H9 (cell line): ENCODE data around the gene AP4E1. TPM values are rescaled to one million over a fixed set of nuclear protein-coding genes. Genes with fewer than 3 reads are reported as not detected.

Experiments
- DNase-seq: peaks from one replicate; pipeline ENCODE4 v3.0.0-alpha.2; 2017
- H2AFZ ChIP-seq: one replicate; pipeline ENCODE4 v1.6.1; 2013; ENCODE audit warnings: mild to moderate bottlenecking, low read length, control low read depth, moderate library complexity
- H2AK5ac ChIP-seq: 2 replicates; pipeline ENCODE4 v1.6.1; 2013; ENCODE audit warnings: low read length, control low read depth, mixed read lengths; ENCODE audit not compliant: insufficient read length
- H2BK120ac ChIP-seq: one replicate; pipeline ENCODE4 v1.6.1; 2013; ENCODE audit warnings: low read depth, mild to moderate bottlenecking, low read length, control low read depth, inconsistent platforms; ENCODE audit not compliant: poor library complexity, severe bottlenecking
- H2BK12ac ChIP-seq: 2 replicates; pipeline ENCODE4 v1.6.1; 2013; ENCODE audit warnings: low read length, control low read depth, mixed read lengths, low read depth; ENCODE audit not compliant: insufficient read length
- H2BK15ac ChIP-seq: 2 replicates; pipeline ENCODE4 v1.6.1; 2013; ENCODE audit warnings: low read depth, low read length, control low read depth
- H2BK20ac ChIP-seq: one replicate; pipeline ENCODE4 v1.6.1; 2013; ENCODE audit warnings: low read depth, mild to moderate bottlenecking, low read length, control low read depth, inconsistent platforms; ENCODE audit not compliant: poor library complexity, severe bottlenecking
- H2BK5ac ChIP-seq: 2 replicates; pipeline ENCODE4 v1.6.1; 2013; ENCODE audit warnings: low read length, control low read depth, mixed read lengths; ENCODE audit not compliant: insufficient read length
- H3K14ac ChIP-seq: 2 replicates; pipeline ENCODE4 v1.6.1; 2013; ENCODE audit warnings: low read length, control low read depth; ENCODE audit not compliant: insufficient read depth
- H3K18ac ChIP-seq: 2 replicates; pipeline ENCODE4 v1.6.1; 2013; ENCODE audit warnings: low read depth, mild to moderate bottlenecking, mixed read lengths, low read length, control low read depth; ENCODE audit not compliant: insufficient read length
- H3K23ac ChIP-seq: 2 replicates; pipeline ENCODE4 v1.6.1; 2013; ENCODE audit warnings: low read length, control low read depth, mixed read lengths, low read depth; ENCODE audit not compliant: insufficient read length
- H3K23me2 ChIP-seq: 2 replicates; pipeline ENCODE4 v1.6.1; 2013; ENCODE audit warnings: low read depth, mild to moderate bottlenecking, mixed read lengths, low read length, control low read depth; ENCODE audit not compliant: insufficient read length, poor library complexity, severe bottlenecking
- H3K27ac ChIP-seq: 2 replicates; pipeline ENCODE4 v1.5.1; 2013; ENCODE audit warnings: low read length, control low read depth, mixed read lengths, low read depth; ENCODE audit not compliant: insufficient read length
- H3K27me3 ChIP-seq: 2 replicates; pipeline ENCODE4 v1.6.1; 2013; ENCODE audit warnings: low read length, control low read depth, inconsistent platforms; ENCODE audit not compliant: insufficient read depth
- H3K4ac ChIP-seq: 2 replicates; pipeline ENCODE4 v1.6.1; 2013; ENCODE audit warnings: low read depth, mild to moderate bottlenecking, control low read depth, inconsistent platforms, low read length, moderate library complexity
- H3K4me1 ChIP-seq: 2 replicates; pipeline ENCODE4 v1.6.1; 2013; ENCODE audit warnings: low read length, control low read depth, inconsistent platforms; ENCODE audit not compliant: insufficient read depth
- H3K4me2 ChIP-seq: 2 replicates; pipeline ENCODE4 v1.6.1; 2013; ENCODE audit warnings: low read length, control low read depth, mixed read lengths; ENCODE audit not compliant: insufficient read length, insufficient read depth
- H3K56ac ChIP-seq: 2 replicates; pipeline ENCODE4 v1.6.1; 2013; ENCODE audit warnings: low read depth, mild to moderate bottlenecking, mixed read lengths, low read length, control low read depth; ENCODE audit not compliant: insufficient read length
- H3K79me1 ChIP-seq: 2 replicates; pipeline ENCODE4 v1.6.1; 2013; ENCODE audit warnings: low read depth, mild to moderate bottlenecking, moderate library complexity, low read length, control low read depth, inconsistent platforms; ENCODE audit not compliant: insufficient read depth, poor library complexity, severe bottlenecking
- H3K79me2 ChIP-seq: 2 replicates; pipeline ENCODE4 v1.6.1; 2013; ENCODE audit warnings: low read length, control low read depth, inconsistent platforms; ENCODE audit not compliant: insufficient read depth
- H3K9ac ChIP-seq: 2 replicates; pipeline ENCODE4 v1.6.1; 2013; ENCODE audit warnings: low read length, control low read depth, mixed read lengths; ENCODE audit not compliant: insufficient read length; ENCODE audit errors: extremely low read depth
- H3K9me3 ChIP-seq: one replicate; pipeline ENCODE4 v1.6.1; 2013; ENCODE audit warnings: low read depth, low read length, inconsistent platforms; ENCODE audit not compliant: control insufficient read depth
- H3T11ph ChIP-seq: one replicate; pipeline ENCODE4 v1.6.1; 2013; ENCODE audit warnings: mild to moderate bottlenecking, low read length, control low read depth, inconsistent platforms
- H4K20me1 ChIP-seq: one replicate; pipeline ENCODE4 v1.6.1; 2013; ENCODE audit not compliant: control insufficient read depth, insufficient read length, insufficient read depth
- H4K5ac ChIP-seq: 2 replicates; pipeline ENCODE4 v1.6.1; 2013; ENCODE audit warnings: low read depth, mild to moderate bottlenecking, mixed read lengths, low read length, control low read depth; ENCODE audit not compliant: insufficient read length
- H4K8ac ChIP-seq: replicated peaks from 2 replicates; pipeline ENCODE4 v1.6.1; 2013; ENCODE audit warnings: low read length, control low read depth, mixed read lengths, low read depth; ENCODE audit not compliant: insufficient read length
- H4K91ac ChIP-seq: 2 replicates; pipeline ENCODE4 v1.6.1; 2013; ENCODE audit warnings: low read depth, mild to moderate bottlenecking, moderate library complexity, mixed read lengths, low read length, control low read depth; ENCODE audit not compliant: insufficient read length
- H3K27ac Mint-ChIP-seq, 3 experiments: 2 replicates in 2 of 3; 3 replicates in 1 of 3; pipeline ENCODE4 v1.8.0; 2020 to 2021; ENCODE audit warnings: mixed read lengths in 3 of 3, mild to moderate bottlenecking in 1 of 3, moderate library complexity in 1 of 3
- H3K27me3 Mint-ChIP-seq: 2 replicates; pipeline ENCODE4 v1.8.0; 2021; ENCODE audit warnings: low read depth, mild to moderate bottlenecking, moderate library complexity, mixed read lengths
- H3K36me3 Mint-ChIP-seq, 3 experiments: 2 replicates in 2 of 3; 3 replicates in 1 of 3; pipeline ENCODE4 v1.8.0; 2020 to 2021; ENCODE audit warnings: low read depth in 3 of 3, mixed read lengths in 3 of 3; ENCODE audit not compliant: insufficient read depth in 1 of 3
- H3K4me1 Mint-ChIP-seq, 2 experiments: 2 replicates each; pipeline ENCODE4 v1.8.0; 2020; ENCODE audit warnings: mixed read lengths in 2 of 2
- H3K4me3 Mint-ChIP-seq, 2 experiments: 2 replicates in 1 of 2; 3 replicates in 1 of 2; pipeline ENCODE4 v1.8.0; 2020 to 2021; ENCODE audit warnings: mild to moderate bottlenecking in 2 of 2, mixed read lengths in 2 of 2, moderate library complexity in 1 of 2
- H3K9me3 Mint-ChIP-seq, 2 experiments: 2 replicates in 1 of 2; 3 replicates in 1 of 2; pipeline ENCODE4 v1.8.0; 2020; ENCODE audit warnings: mild to moderate bottlenecking in 2 of 2, mixed read lengths in 2 of 2, moderate library complexity in 1 of 2
- whole genome bisulfite sequencing: extraction: QIAGEN DNeasy Blood & Tissue Kit; methylation state at CpG from one replicate; pipeline ENCODE4 v1.1.7; 2013; ENCODE audit warnings: missing lambda C conversion rate, low lambda C conversion rate, mixed read lengths; ENCODE audit not compliant: insufficient read length; ENCODE audit errors: extremely low coverage; 5-methylcytosine and 5-hydroxymethylcytosine counted together
- total RNA-seq: library from RNA; stranded (reverse); gene quantifications from 2 replicates; pipeline ENCODE4 v1.2.1, GENCODE V29; 2021
- TF ChIP-seq, protein P1 (sequence below): fragments of 200-600 bp; sonication (generic); conservative IDR thresholded peaks from 3 replicates; pipeline ENCODE4 v1.8.0; 2021; ENCODE audit warnings: antibody characterized with exemption, mild to moderate bottlenecking

AP4E1 gene
- total RNA-seq, 1 experiment from 2014 or later, result 13.8 TPM

DNA sequence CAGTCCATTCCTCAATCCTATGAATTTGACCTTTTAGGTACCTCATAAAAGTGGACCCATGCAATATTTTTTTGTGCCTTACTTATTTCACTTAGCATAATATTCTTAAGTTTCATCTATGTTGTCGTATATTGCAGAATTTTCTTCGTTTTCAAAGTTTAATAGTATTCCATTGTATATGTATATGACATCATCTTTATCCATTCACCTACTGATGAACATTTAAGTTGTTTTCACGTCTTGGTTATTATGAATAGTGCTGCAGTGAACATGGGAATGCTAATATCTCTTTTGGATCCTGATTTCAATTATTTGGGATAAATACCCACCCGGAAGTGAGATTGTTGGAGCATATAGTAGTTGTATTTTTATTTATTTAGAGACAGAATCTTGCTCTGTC lies 65.1 kb downstream of the AP4E1 start:
- TF ChIP-seq, protein P1, sequence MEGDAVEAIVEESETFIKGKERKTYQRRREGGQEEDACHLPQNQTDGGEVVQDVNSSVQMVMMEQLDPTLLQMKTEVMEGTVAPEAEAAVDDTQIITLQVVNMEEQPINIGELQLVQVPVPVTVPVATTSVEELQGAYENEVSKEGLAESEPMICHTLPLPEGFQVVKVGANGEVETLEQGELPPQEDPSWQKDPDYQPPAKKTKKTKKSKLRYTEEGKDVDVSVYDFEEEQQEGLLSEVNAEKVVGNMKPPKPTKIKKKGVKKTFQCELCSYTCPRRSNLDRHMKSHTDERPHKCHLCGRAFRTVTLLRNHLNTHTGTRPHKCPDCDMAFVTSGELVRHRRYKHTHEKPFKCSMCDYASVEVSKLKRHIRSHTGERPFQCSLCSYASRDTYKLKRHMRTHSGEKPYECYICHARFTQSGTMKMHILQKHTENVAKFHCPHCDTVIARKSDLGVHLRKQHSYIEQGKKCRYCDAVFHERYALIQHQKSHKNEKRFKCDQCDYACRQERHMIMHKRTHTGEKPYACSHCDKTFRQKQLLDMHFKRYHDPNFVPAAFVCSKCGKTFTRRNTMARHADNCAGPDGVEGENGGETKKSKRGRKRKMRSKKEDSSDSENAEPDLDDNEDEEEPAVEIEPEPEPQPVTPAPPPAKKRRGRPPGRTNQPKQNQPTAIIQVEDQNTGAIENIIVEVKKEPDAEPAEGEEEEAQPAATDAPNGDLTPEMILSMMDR, result no peak
- no peak overlapping the region for H2BK15ac ChIP-seq
- no peaks in the 10 kb centered on the region for H3K4me1 ChIP-seq
- Mint-ChIP-seq H3K27me3 (no peaks in the 10 kb centered on the region), H3K9me3 (peaks cover 11 to 17% of the 10 kb centered on the region in 2 experiments), H3K36me3 (peaks cover 28 to 35% (median 34%) of the 10 kb centered on the region in 3 experiments), H3K4me3 (no peak overlapping the region), H3K27ac (no peak overlapping the region), H3K4me1 (no peaks in the 10 kb centered on the region)
- WGBS, result no CpG with 5 or more reads among the region's 4 CpGs
- no peak overlapping the region for H3T11ph ChIP-seq
- no peaks in the 10 kb centered on the region for H3K23me2 ChIP-seq
- H3K4me2 ChIP-seq, result no peak overlapping the region
- no peak overlapping the region for H3K9ac ChIP-seq
- H3K79me2 ChIP-seq, result no peaks in the 10 kb centered on the region
- DNase-seq, result no peak
- no peak overlapping the region for H2BK120ac ChIP-seq
- H3K56ac ChIP-seq, result no peak overlapping the region
- no peaks in the 10 kb centered on the region for H4K20me1 ChIP-seq
- H4K5ac ChIP-seq, result no peak overlapping the region
- H3K79me1 ChIP-seq, result no peaks in the 10 kb centered on the region
- no peak overlapping the region for H3K4ac ChIP-seq
- no peaks in the 10 kb centered on the region for H3K9me3 ChIP-seq
- H3K23ac ChIP-seq, result no peak overlapping the region
- no peak overlapping the region for H2BK12ac ChIP-seq
- H3K27me3 ChIP-seq, result no peaks in the 10 kb centered on the region
- no peak overlapping the region for H2AFZ ChIP-seq
- H3K14ac ChIP-seq, result no peak overlapping the region
- no peak overlapping the region for H2BK20ac ChIP-seq
- no peak overlapping the region for H3K27ac ChIP-seq
- H2BK5ac ChIP-seq, result no peak overlapping the region
- H2AK5ac ChIP-seq, result no peak overlapping the region
- H4K91ac ChIP-seq, result no peak overlapping the region
- no peak overlapping the region for H3K18ac ChIP-seq
- H4K8ac ChIP-seq, result no peak overlapping the region
